T47D (cell line): ENCODE measurements around the gene MZT2A.
"Not testable (repeated sequence)": the region's sequence is repeated elsewhere in the genome, so short reads cannot be mapped to it uniquely, and the experiment has no call there.

Experiments used
- DNase-seq, 2 experiments: peaks; one replicate each; pipeline versions ENCODE4 v3.0.0 to v3.0.0-alpha.2; 2011 to 2012; ENCODE audit warnings: low read depth in 1 of 2, low spot score in 1 of 2
- JUND ChIP-seq: IDR thresholded peaks from 2 replicates; pipeline ENCODE4 v1.6.1; 2012; ENCODE audit warnings: low read depth
- in situ Hi-C: cut with HindIII; loops from 2 replicates; pipeline ENCODE4 v1.10.0; 2016; ENCODE audit warnings: low sequenced_read_pairs, low pct_unique_long_range_greater_than_20kb

The MZT2A gene

GRCh38 chr2:131492015-131492417 is at the start of gene MZT2A:
MZT2A (minus strand) TSS chr2:131492397; CDS start chr2:131492376, 21 bp downstream.
- in situ Hi-C loops = not testable (repeated sequence)
- DNase-seq = peak in 1 of 2 experiments; percentile 2

- DNase-seq, in situ Hi-C loops: not testable (repeated sequence)
Observed at GRCh38 chr2:131538856-131539255, 46.7 kb upstream of the MZT2A start.

- in situ Hi-C loops, DNase-seq: not testable (repeated sequence)
Observed at GRCh38 chr2:131536841-131537240, 44.6 kb upstream of the MZT2A start.

- in situ Hi-C loops = not testable (repeated sequence)
Observed at GRCh38 chr2:131535951-131536826, 44.0 kb upstream of the MZT2A start.

GRCh38 chr2:131535526-131535925 is 43.3 kb upstream of the MZT2A start:
- no peak for DNase-seq
- no peak for TF ChIP-seq JUND
- in situ Hi-C loops = no loop called here

More at GRCh38 chr2:131535951-131536826, 44.0 kb upstream of the MZT2A start:
- not testable (repeated sequence) for DNase-seq

GRCh38 chr2:131534965-131535364 is 42.8 kb upstream of the MZT2A start:
- DNase-seq, in situ Hi-C loops: not testable (repeated sequence)

- DNase-seq, in situ Hi-C loops: not testable (repeated sequence)
Observed at GRCh38 chr2:131534317-131534672, 42.1 kb upstream of the MZT2A start.

GRCh38 chr2:131533609-131534316 is 41.6 kb upstream of the MZT2A start:
- in situ Hi-C loops, DNase-seq: not testable (repeated sequence)

GRCh38 chr2:131532723-131533608 is 40.8 kb upstream of the MZT2A start:
- not testable (repeated sequence) for DNase-seq

GRCh38 chr2:131531547-131532185 is 39.5 kb upstream of the MZT2A start:
- DNase-seq, in situ Hi-C loops: not testable (repeated sequence)

More at GRCh38 chr2:131532723-131533608, 40.8 kb upstream of the MZT2A start:
- in situ Hi-C loops = not testable (repeated sequence)

GRCh38 chr2:131530626-131531344 is 38.6 kb upstream of the MZT2A start:
- in situ Hi-C loops, DNase-seq: not testable (repeated sequence)

- in situ Hi-C loops, DNase-seq: not testable (repeated sequence)
Observed at GRCh38 chr2:131529864-131530445, 37.8 kb upstream of the MZT2A start.

- DNase-seq, in situ Hi-C loops: not testable (repeated sequence)
Observed at GRCh38 chr2:131528981-131529863, 37.0 kb upstream of the MZT2A start.

- in situ Hi-C loops = not testable (repeated sequence)
- DNase-seq = peak in 1 of 2 experiments; percentile 59
Observed at GRCh38 chr2:131527131-131528001, 35.2 kb upstream of the MZT2A start, which contains the start of gene CCDC74A. CCDC74A (plus strand) TSS chr2:131527888; CDS start chr2:131527971, 83 bp downstream.
